PC-3 (cell line): ENCODE measurements around the gene TOR1B. TPM values are rescaled to one million over a fixed set of nuclear protein-coding genes. Genes with fewer than 3 reads are reported as not detected.

ENCODE experiments used
- ATAC-seq: fragments of 200-7000 bp; cut with Tn5 transposase; 2 replicates; pipeline ENCODE4 v1.9.1; 2020; ENCODE audit warnings: mild to moderate bottlenecking, moderate library complexity
- BruUV-seq: library from RNA; stranded (reverse); fragments of 400-500 nt; replicated peaks from 2 replicates; lab custom pipeline; 2021; lab: Mats Ljungman, UMichigan
- CTCF ChIA-PET: fragments of 300-600 bp; sonication (Branson Sonifier 250); formaldehyde crosslinking; loops from one replicate; lab custom pipeline; 2022; ENCODE audit warnings: antibody characterized with exemption; lab: Charles Lee
- POLR2A ChIA-PET: fragments of 300-600 bp; sonication (Branson Sonifier 250); formaldehyde crosslinking; loops from one replicate; lab custom pipeline; 2022; ENCODE audit warnings: antibody characterized with exemption; ENCODE audit not compliant: unreplicated experiment; lab: Charles Lee
- DNase-seq: peaks from one replicate; pipeline ENCODE4 v3.0.0-alpha.2; 2015
- H2AFZ ChIP-seq: fragments of 300-600 bp; sonication (generic); 2 replicates; pipeline ENCODE4 v1.6.0; 2016; ENCODE audit warnings: antibody characterized with exemption, low read length
- H3F3A ChIP-seq: fragments of 300-600 bp; sonication (generic); one replicate; pipeline ENCODE4 v1.6.0; 2017; ENCODE audit warnings: antibody characterized with exemption, low read length, control low read depth, mild to moderate bottlenecking; ENCODE audit not compliant: unreplicated experiment
- H3K27ac ChIP-seq: fragments of 300-600 bp; sonication (generic); 2 replicates; pipeline ENCODE4 v1.5.1; 2016; ENCODE audit warnings: mild to moderate bottlenecking, low read length
- H3K27me3 ChIP-seq: fragments of 300-600 bp; sonication (generic); 2 replicates; pipeline ENCODE4 v1.6.1; 2016; ENCODE audit warnings: low read length, mixed read lengths
- H3K36me3 ChIP-seq: fragments of 300-600 bp; sonication (generic); 2 replicates; pipeline ENCODE4 v1.6.1; 2016; ENCODE audit warnings: low read depth, mixed run types, low read length, mixed read lengths
- H3K4me1 ChIP-seq: fragments of 300-600 bp; sonication (generic); 2 replicates; pipeline ENCODE4 v1.5.1; 2016; ENCODE audit warnings: low read length; ENCODE audit not compliant: insufficient read depth
- H3K4me2 ChIP-seq: fragments of 300-600 bp; sonication (generic); 2 replicates; pipeline ENCODE4 v1.6.0; 2016; ENCODE audit warnings: low read length
- H3K4me3 ChIP-seq: fragments of 300-600 bp; sonication (generic); 2 replicates; pipeline ENCODE4 v1.5.1; 2016; ENCODE audit warnings: mild to moderate bottlenecking, low read length, mixed read lengths
- H3K79me2 ChIP-seq: fragments of 300-600 bp; sonication (generic); 2 replicates; pipeline ENCODE4 v1.6.1; 2017; ENCODE audit warnings: low read length, mixed read lengths
- H3K9ac ChIP-seq: fragments of 300-600 bp; sonication (generic); 2 replicates; pipeline ENCODE4 v1.6.0; 2016; ENCODE audit warnings: mild to moderate bottlenecking, low read length
- H3K9me2 ChIP-seq: fragments of 300-600 bp; sonication (generic); replicated peaks from 2 replicates; pipeline ENCODE4 v1.6.1; 2016; ENCODE audit warnings: mixed run types, low read length, mixed read lengths
- H3K9me3 ChIP-seq: fragments of 300-600 bp; sonication (generic); 2 replicates; pipeline ENCODE4 v1.6.1; 2016; ENCODE audit warnings: low read length, mixed read lengths
- H4K20me1 ChIP-seq: fragments of 300-600 bp; sonication (generic); 2 replicates; pipeline ENCODE4 v1.6.1; 2016; ENCODE audit warnings: low read length, mixed read lengths
- EZH2 ChIP-seq: fragments of 300-600 bp; sonication (generic); IDR thresholded peaks from one replicate; pipeline ENCODE4 v1.6.1; 2017; ENCODE audit warnings: antibody characterized with exemption, mild to moderate bottlenecking, low read length; ENCODE audit not compliant: unreplicated experiment
- EZH2phosphoT487 ChIP-seq: fragments of 300-600 bp; sonication (generic); IDR thresholded peaks from 2 replicates; pipeline ENCODE4 v1.6.1; 2018; ENCODE audit warnings: mild to moderate bottlenecking, antibody characterized with exemption, low read length, borderline replicate concordance
- intact Hi-C: fragments of 100-400 bp; cut with micrococcal nuclease; formaldehyde crosslinking; loops from 2 replicates; pipeline ENCODE4 v1.9.0; 2023
- total RNA-seq: library from RNA; depleted of rRNA; stranded (reverse); fragments of >200 nt; gene quantifications from 2 replicates; pipeline ENCODE4 v1.2.3, GENCODE V29; 2014
- TF ChIP-seq, protein P1 (sequence below): fragments of 300-600 bp; sonication (generic); conservative IDR thresholded peaks from 2 replicates; pipeline ENCODE4 v1.5.1; 2017; ENCODE audit warnings: antibody characterized with exemption, low read depth, mild to moderate bottlenecking, low read length

TOR1B gene
- total RNA-seq, 1 experiment from 2014 or later: 12.8 TPM

- intact Hi-C loops: no loop called here
- Histone ChIP-seq H3K4me3 (peak overlapping the region; percentile 31; the same call in 1 of the 2 replicates), H3K36me3 (no peaks in the 10 kb centered on the region), H3K9me2 (no peaks in the 10 kb centered on the region), H3F3A (no peaks in the 10 kb centered on the region), H3K4me2 (peak overlapping the region; percentile 64), H3K79me2 (no peaks in the 10 kb centered on the region), H2AFZ (no peak overlapping the region), H3K4me1 (peaks cover 33% of the 10 kb centered on the region), H3K9me3 (no peaks in the 10 kb centered on the region), H3K9ac (peak overlapping the region; percentile 80), H3K27ac (peak overlapping the region; percentile 97), H4K20me1 (no peaks in the 10 kb centered on the region), H3K27me3 (no peaks in the 10 kb centered on the region)
- no TSS peak for BruUV-seq
- DNase-seq (peak; percentile 93), ATAC-seq (peak; percentile 97)
- ChIA-PET CTCF (interaction anchor here (0.6 to 1.2 kb wide), 3 partner anchors 13 to 39 kb away, joined by 3 to 6 read pairs (median 5); no protein-coding TSS in a partner anchor), POLR2A (interaction anchor here (0.5 kb wide), 1 partner anchor 23 kb away, joined by 3 read pairs; no protein-coding TSS in a partner anchor)
- TF ChIP-seq EZH2: no peak
- no peak for TF ChIP-seq EZH2phosphoT487
- TF ChIP-seq, protein P1, sequence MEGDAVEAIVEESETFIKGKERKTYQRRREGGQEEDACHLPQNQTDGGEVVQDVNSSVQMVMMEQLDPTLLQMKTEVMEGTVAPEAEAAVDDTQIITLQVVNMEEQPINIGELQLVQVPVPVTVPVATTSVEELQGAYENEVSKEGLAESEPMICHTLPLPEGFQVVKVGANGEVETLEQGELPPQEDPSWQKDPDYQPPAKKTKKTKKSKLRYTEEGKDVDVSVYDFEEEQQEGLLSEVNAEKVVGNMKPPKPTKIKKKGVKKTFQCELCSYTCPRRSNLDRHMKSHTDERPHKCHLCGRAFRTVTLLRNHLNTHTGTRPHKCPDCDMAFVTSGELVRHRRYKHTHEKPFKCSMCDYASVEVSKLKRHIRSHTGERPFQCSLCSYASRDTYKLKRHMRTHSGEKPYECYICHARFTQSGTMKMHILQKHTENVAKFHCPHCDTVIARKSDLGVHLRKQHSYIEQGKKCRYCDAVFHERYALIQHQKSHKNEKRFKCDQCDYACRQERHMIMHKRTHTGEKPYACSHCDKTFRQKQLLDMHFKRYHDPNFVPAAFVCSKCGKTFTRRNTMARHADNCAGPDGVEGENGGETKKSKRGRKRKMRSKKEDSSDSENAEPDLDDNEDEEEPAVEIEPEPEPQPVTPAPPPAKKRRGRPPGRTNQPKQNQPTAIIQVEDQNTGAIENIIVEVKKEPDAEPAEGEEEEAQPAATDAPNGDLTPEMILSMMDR: no peak
Measured at GRCh38 chr9:129776938-129777768, 25.8 kb upstream of the TOR1B start.

GRCh38 chr9:129777769-129778130, 25.2 kb upstream of the TOR1B start:
- Histone ChIP-seq H3K9me2 (no peaks in the 10 kb centered on the region), H3K4me3 (0 out of 2 replicates have a peak overlapping the region, but pooled peaks have one; percentile 29), H3F3A (no peaks in the 10 kb centered on the region), H3K4me2 (peak overlapping the region; percentile 50), H3K79me2 (no peaks in the 10 kb centered on the region), H3K27ac (peak overlapping the region; percentile 97), H3K9me3 (no peaks in the 10 kb centered on the region), H3K9ac (peak overlapping the region; percentile 80), H3K4me1 (peaks cover 33% of the 10 kb centered on the region), H4K20me1 (no peaks in the 10 kb centered on the region), H3K27me3 (no peaks in the 10 kb centered on the region), H3K36me3 (no peaks in the 10 kb centered on the region), H2AFZ (no peak overlapping the region)
- DNase-seq (no peak), ATAC-seq (no peak)
- ChIA-PET POLR2A (no interaction called here), CTCF (interaction anchor here (1.0 kb wide), 1 partner anchor 40 kb away, joined by 5 read pairs; no protein-coding TSS in a partner anchor)
- TF ChIP-seq, protein P1: no peak
- TF ChIP-seq EZH2: no peak
- no peak for TF ChIP-seq EZH2phosphoT487
- BruUV-seq: no TSS peak
- intact Hi-C loops: no loop called here

- H3K27ac ChIP-seq: peak overlapping the region; percentile 97
- ATAC-seq (no peak), DNase-seq (peak; percentile 54)
- no TSS peak for BruUV-seq
- no peaks in the 10 kb centered on the region for H3K79me2 ChIP-seq
- no peaks in the 10 kb centered on the region for H3K9me3 ChIP-seq
- H3K27me3 ChIP-seq: no peaks in the 10 kb centered on the region
- POLR2A ChIA-PET: no interaction called here
- no peaks in the 10 kb centered on the region for H4K20me1 ChIP-seq
- no peak overlapping the region for H2AFZ ChIP-seq
- CTCF ChIA-PET: no interaction called here
- no peak for TF ChIP-seq EZH2
- TF ChIP-seq EZH2phosphoT487: no peak
- TF ChIP-seq, protein P1: no peak
- no peak overlapping the region for H3K4me2 ChIP-seq
- H3K4me3 ChIP-seq: no peak overlapping the region
- H3K36me3 ChIP-seq: no peaks in the 10 kb centered on the region
- H3K4me1 ChIP-seq: peaks cover 28% of the 10 kb centered on the region
- H3K9ac ChIP-seq: no peak overlapping the region; the same call in 1 of the 2 replicates
- no peaks in the 10 kb centered on the region for H3F3A ChIP-seq
- H3K9me2 ChIP-seq: no peaks in the 10 kb centered on the region
- intact Hi-C loops: no loop called here
Measured at GRCh38 chr9:129778469-129778868, 24.5 kb upstream of the TOR1B start.
